Stimulated activated CD8-positive, alpha-beta memory T cell treated with anti-CD3 and anti-CD28 coated beads, Interleukin-4, amount 100 ng/mL, for 1 hour (primary cell): ENCODE measurements around the gene ZNF580.

ENCODE experiments used
- DNase-seq, 2 donors: peaks; one replicate each; pipeline ENCODE4 v3.0.0-alpha.2; 2020; ENCODE audit warnings: low read depth in 2 of 2, low spot score in 1 of 2

Gene ZNF580

GRCh38 chr19:55676383-55676782 is 35.6 kb downstream of the ZNF580 start:
- DNase-seq = no peak

- DNase-seq = no peak
Measured at GRCh38 chr19:55676889-55677505, 36.2 kb downstream of the ZNF580 start.

- no peak for DNase-seq
Measured at GRCh38 chr19:55677572-55678028, 36.8 kb downstream of the ZNF580 start.

- no peak for DNase-seq
Measured at GRCh38 chr19:55678121-55678671, 37.4 kb downstream of the ZNF580 start.

DNA sequence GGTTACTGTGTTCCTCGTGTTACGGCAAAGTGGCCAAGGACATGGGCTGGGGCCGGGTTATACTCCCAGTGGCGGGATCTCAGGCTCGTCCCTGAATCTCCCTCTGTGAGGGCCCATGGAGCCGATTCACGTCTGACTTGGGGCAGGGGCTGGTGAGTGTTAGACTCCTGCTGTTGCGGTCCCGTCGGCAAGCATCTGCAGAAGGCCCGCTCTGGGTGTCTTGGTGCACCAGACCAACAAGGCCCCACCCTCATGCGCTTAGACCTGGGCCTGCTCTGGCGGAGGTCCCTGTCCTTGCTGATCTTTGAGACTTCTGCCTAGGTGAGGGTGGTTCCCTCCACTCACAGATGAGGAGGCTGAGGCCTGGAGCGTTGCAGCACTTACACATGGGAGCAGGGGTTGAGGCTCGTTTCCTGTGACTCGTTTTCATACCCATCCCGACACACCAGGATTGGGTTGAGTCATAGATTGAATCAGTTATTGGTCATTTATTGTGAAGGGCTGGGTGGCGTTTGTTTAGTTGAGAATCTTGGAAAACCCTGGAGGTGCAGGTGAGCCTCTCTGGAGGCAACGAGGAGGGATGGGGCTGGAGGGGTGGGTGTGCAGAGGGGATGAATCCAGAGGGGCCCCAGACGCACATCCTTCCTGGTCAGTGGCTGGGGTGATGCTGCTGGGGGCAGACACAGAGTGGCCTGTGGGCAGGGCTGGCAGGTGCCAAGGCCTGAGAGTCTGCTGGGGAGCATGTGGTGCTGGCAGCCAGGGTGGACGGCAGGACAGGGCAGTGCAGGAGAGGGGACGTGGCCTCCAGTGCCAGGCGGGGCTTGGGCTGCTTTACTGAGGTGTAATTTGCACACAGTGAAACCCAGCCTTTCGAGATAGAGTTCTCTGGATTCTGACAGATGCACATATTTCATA is 38.8 kb downstream of the ZNF580 start:
- DNase-seq = no peak

DNA sequence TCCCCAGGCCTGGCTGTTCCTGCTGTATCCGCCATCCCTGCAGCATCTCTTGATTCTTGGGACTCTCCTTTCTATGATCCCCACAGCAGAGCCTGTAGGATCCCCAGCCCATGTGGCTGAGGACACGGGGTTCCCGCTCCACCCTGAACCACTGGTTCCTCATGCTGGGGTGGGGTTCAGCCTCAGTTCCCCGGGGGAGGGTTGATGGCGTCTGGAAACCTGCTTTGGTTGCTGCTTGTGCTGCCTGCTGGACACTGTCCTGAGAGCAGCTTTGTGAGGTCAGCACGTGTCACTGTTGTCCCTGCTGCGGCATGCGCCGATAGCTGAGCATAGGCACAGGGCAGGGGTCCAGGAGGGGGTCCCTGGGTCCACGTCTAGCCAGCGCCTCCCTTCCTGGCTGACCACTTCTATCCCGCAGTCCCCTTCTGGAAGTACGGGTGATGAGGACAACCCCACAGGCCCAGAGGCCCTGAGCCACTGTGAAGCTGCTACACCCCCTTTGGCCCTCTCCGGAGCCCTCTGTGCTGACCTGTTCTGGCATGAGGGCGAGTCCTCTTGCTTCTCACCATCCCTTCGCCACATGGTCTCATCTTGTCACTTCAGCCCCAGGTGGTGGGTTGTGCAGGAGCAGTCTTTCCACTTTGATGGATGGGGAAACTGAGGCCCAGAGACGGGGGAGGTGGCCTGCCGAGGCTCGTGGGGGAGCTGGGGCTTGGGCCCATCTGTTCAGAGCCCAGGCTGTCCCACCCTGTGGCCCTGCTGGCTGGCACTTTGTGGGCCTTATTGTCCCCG is 39.7 kb downstream of the ZNF580 start:
- no peak for DNase-seq

GRCh38 chr19:55681131-55682092 is 40.6 kb downstream of the ZNF580 start:
- no peak for DNase-seq

DNA sequence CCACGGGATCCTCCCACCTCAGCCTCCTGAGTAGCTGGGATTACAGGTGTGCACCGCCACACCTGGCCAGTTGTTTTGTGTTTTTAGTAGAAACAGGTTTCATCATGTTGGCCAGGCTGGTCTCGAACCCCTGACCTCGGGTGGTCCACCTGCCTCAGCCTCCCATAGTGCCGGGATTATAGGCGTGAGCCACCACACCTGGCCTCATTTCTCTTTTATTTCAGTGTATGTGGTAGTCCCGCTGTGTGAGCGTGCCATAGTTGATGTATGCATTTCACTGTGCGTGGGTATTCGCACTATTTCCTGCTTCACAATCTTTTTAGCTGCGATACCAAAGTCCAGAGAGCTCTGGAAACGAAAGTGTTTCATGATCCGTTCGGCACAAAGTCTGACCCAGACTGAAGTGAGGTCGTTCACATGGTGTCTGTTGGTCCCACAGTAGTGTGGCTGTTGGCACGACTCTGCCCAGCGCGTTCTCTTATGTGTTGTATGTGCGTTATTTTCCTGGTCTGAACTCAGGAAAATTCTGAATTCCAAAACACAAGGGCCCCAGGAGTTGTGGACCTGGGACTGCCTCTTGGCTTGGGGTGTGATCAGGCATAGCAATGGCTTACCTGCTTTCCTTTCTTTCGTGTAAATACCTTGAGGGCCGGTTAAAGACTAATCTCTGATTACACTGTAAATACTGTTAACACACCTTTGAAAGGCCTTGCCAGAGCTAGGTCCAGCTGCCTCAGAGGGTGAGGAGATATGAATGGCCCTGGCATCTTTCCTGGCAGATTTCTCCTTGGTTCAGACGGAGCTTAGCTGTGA is 42.9 kb downstream of the ZNF580 start:
- DNase-seq = no peak

DNA sequence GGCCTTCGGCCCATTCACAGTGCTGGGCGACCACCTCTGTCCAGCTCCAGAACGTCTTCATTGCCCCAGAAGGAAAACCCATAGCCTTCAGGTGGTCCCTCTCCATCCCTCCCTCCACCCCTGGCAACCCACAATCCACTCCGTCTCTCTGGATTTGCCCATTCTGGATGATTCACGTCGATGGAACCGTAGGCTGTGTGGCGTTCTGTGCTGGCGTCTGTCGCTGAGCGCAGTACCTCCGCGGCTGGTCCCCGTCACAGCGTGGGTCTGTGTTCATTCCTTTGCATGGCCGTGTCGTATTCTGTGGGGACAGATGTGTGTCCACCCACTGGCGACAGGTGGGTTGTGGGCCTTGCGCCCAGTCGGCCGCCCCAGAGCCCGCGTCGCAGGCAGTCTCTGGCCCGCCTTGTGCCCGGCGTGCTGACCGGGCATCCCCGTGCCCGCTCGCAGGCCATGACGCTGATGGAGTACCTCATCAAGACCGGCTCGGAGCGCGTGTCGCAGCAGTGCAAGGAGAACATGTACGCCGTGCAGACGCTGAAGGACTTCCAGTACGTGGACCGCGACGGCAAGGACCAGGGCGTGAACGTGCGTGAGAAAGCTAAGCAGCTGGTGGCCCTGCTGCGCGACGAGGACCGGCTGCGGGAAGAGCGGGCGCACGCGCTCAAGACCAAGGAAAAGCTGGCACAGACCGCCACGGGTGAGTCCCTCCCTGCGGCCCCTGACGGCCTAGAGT is 44.3 kb downstream of the ZNF580 start:
- no peak for DNase-seq

- no peak for DNase-seq
Measured at GRCh38 chr19:55685776-55686175, 45.0 kb downstream of the ZNF580 start.

- no peak for DNase-seq
Measured at GRCh38 chr19:55686311-55687050, 45.7 kb downstream of the ZNF580 start.

- DNase-seq = no peak
Measured at GRCh38 chr19:55687281-55688201, 46.7 kb downstream of the ZNF580 start.

- no peak for DNase-seq
Measured at GRCh38 chr19:55688422-55689218, 47.8 kb downstream of the ZNF580 start.

DNA sequence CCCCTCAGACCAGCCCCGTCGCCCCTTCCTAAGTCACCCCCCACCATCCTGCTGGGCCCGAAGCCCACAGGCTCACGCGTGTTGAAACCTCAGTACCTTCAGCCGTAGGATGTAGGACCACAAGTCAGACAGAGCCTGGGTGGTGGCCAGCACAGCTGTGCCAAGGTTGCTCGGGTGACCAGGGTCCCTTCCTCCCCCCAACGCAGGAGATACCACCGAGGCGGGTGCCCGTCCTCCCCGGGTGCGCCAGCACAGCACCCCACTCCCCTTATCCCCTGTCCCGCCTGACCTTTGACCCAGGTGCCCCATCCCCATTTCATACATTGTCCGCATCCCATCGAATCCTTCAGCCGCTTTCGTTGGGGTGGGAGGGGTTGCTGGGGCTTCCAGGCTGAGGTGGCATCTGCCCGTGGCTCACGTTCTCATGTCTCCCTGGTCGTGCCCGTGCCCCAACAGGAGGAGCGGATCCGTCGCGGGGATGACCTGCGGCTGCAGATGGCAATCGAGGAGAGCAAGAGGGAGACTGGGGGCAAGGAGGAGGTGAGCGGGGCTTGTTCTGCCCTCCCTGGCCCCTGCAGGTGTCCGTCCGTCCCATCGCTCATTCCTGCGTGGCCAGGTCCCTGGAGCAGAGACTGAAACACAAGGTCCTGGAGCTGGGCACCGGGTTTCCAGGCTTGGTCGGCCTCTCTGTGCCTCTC is 48.8 kb downstream of the ZNF580 start:
- no peak for DNase-seq

- DNase-seq = no peak
Measured at GRCh38 chr19:55690109-55690768, 49.4 kb downstream of the ZNF580 start.
